AG04450 (cell line): ENCODE measurements around the gene WDR82. TPM values are rescaled to one million over a fixed set of nuclear protein-coding genes. Genes with fewer than 3 reads are reported as not detected.

Experiments
- CTCF ChIA-PET: fragments of 300-600, 350-600 bp; formaldehyde crosslinking; extraction: SDS; loops from one replicate; lab custom pipeline; 2022; ENCODE audit warnings: antibody characterized with exemption, inconsistent platforms; lab: Charles Lee
- POLR2A ChIA-PET: fragments of 350-600 bp; formaldehyde crosslinking; extraction: SDS; loops from one replicate; lab custom pipeline; 2021; ENCODE audit warnings: antibody characterized with exemption, inconsistent platforms; lab: Yijun Ruan, JAX
- DNase-seq: peaks from one replicate; pipeline ENCODE4 v3.0.0-alpha.2; 2011; ENCODE audit warnings: low read depth, low spot score
- H3K27ac ChIP-seq: one replicate; pipeline ENCODE4 v1.5.1; 2012; ENCODE audit warnings: low read depth, low read length, control low read depth
- H3K27me3 ChIP-seq: one replicate; pipeline ENCODE4 v1.6.0; 2012; ENCODE audit warnings: low read length; ENCODE audit not compliant: control insufficient read depth, insufficient read depth
- H3K4me3 ChIP-seq: 2 replicates; pipeline ENCODE4 v1.5.1; 2011; ENCODE audit warnings: mild to moderate bottlenecking, low read depth, low read length, control low read depth
- H3K9me3 ChIP-seq: 2 replicates; pipeline ENCODE4 v1.5.1; 2012; ENCODE audit warnings: low read length; ENCODE audit not compliant: control insufficient read depth, insufficient read depth
- polyA plus RNA-seq: library from polyadenylated mRNA; depleted of rRNA; stranded (reverse); fragments of >200 nt; gene quantifications from 2 replicates; pipeline ENCODE4 v1.2.3, GENCODE V29; 2011
- TF ChIP-seq, protein P1 (sequence below): IDR thresholded peaks from 2 replicates; pipeline ENCODE4 v1.5.1; 2011; ENCODE audit warnings: low read depth, low read length, control low read depth, inconsistent platforms

WDR82 gene
- polyA plus RNA-seq, 1 experiment: 77.6 TPM

DNA sequence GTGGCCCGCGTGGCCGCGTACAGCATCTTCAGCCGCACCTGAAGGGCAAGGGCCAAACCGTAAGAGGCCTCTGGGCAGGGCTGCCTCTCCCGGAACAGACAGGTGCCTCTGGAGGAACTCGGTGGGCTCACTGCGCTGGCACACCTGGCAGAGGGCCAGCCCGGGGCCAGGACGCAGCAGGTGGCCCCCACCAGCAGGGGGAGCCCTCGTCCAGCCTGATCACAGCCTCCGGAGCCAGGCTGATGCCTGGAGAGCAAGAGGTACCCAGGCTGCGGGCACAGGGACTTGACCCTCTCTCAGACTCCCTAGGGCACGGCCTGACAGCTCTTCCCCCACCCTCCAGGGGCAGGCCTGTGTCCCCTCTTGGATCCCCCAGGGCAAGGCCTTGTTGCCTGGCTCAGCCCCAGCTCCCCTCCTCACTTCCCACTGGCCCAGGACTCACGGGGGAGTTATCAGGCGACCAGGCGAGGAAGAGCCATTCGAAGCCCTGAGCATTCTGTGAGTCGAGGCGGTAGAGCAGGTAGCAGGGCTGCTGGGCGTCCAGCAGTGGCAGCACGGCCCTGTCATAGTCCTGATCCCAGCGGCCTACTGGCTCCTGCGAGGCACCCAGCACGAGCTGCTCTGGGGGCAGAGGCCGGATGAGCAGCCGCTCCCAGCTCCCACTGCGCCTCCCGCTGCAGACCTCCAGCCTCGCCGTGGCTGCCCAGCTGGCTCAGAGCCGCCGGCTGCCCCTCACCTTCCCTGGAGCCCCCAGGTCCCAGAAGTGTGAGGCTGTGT lies 46.8 kb downstream of the WDR82 start:
- ChIA-PET CTCF (interaction anchor here (0.7 to 3.8 kb wide), 14 partner anchors 9 to 184 kb away, joined by 3 to 34 read pairs (median 5); partner anchors contain the start of genes GLYCTK and WDR82), POLR2A (no interaction called here)
- Histone ChIP-seq H3K27me3 (no peaks in the 10 kb centered on the region), H3K27ac (no peak overlapping the region), H3K9me3 (no peaks in the 10 kb centered on the region; the same call in 1 of the 2 replicates), H3K4me3 (no peak overlapping the region)
- TF ChIP-seq, protein P1, sequence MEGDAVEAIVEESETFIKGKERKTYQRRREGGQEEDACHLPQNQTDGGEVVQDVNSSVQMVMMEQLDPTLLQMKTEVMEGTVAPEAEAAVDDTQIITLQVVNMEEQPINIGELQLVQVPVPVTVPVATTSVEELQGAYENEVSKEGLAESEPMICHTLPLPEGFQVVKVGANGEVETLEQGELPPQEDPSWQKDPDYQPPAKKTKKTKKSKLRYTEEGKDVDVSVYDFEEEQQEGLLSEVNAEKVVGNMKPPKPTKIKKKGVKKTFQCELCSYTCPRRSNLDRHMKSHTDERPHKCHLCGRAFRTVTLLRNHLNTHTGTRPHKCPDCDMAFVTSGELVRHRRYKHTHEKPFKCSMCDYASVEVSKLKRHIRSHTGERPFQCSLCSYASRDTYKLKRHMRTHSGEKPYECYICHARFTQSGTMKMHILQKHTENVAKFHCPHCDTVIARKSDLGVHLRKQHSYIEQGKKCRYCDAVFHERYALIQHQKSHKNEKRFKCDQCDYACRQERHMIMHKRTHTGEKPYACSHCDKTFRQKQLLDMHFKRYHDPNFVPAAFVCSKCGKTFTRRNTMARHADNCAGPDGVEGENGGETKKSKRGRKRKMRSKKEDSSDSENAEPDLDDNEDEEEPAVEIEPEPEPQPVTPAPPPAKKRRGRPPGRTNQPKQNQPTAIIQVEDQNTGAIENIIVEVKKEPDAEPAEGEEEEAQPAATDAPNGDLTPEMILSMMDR: peak; percentile 68
- no peak for DNase-seq

DNA sequence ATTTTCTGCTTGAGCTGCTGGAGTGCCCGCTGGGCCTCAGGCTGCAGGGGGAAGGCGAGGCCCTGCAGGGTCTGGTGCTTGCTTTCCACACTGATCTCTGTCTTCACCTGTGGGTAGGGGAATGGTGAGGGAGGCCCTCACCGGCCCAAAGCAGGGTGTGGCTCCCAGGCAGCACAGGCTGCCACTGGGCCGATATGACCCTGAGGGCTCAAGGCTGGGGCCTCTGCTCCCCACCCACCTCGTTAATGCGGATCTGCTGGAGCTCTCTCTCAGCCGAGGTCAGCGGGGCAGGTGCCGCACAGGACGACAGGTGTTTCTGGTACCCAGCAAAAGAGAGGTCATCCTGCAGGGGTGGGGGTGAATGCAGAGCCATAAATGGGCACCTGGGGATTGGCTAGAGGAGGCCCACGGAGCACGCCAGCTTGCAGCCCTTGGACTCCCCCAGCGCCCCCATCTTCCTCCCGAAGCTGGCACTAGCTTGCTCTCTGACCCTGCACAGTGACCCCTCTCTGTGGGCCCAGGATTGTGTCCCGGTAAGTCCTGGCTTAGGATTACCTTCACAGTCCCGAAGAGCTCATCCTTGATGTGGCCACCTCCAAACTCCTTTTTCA lies 47.5 kb downstream of the WDR82 start:
- no peaks in the 10 kb centered on the region; the same call in 1 of the 2 replicates for H3K9me3 ChIP-seq
- TF ChIP-seq, protein P1: no peak
- CTCF ChIA-PET: interaction anchor here (0.7 to 3.8 kb wide), 14 partner anchors 9 to 185 kb away, joined by 3 to 34 read pairs (median 5); partner anchors contain the start of genes GLYCTK and WDR82
- DNase-seq: no peak
- H3K4me3 ChIP-seq: no peak overlapping the region
- POLR2A ChIA-PET: no interaction called here
- H3K27me3 ChIP-seq: no peaks in the 10 kb centered on the region
- H3K27ac ChIP-seq: no peak overlapping the region

GRCh38 chr3:52230461-52230860 lies 48.0 kb downstream of the WDR82 start:
- TF ChIP-seq, protein P1: no peak
- Histone ChIP-seq H3K9me3 (no peaks in the 10 kb centered on the region; the same call in 1 of the 2 replicates), H3K4me3 (no peak overlapping the region), H3K27ac (no peak overlapping the region), H3K27me3 (no peaks in the 10 kb centered on the region)
- POLR2A ChIA-PET: no interaction called here
- no peak for DNase-seq
- CTCF ChIA-PET: interaction anchor here (0.9 to 3.8 kb wide), 8 partner anchors 8 to 109 kb away, joined by 3 to 34 read pairs (median 6); partner anchors contain the start of gene WDR82

- ChIA-PET POLR2A (no interaction called here), CTCF (interaction anchor here (0.8 kb wide), 1 partner anchor 9 kb away, joined by 4 read pairs; no protein-coding TSS in a partner anchor)
- H3K27me3 ChIP-seq: no peaks in the 10 kb centered on the region
- H3K4me3 ChIP-seq: no peak overlapping the region
- no peak overlapping the region for H3K27ac ChIP-seq
- TF ChIP-seq, protein P1: no peak
- DNase-seq: no peak
- no peaks in the 10 kb centered on the region; the same call in 1 of the 2 replicates for H3K9me3 ChIP-seq
Observed at GRCh38 chr3:52229656-52230055, 48.8 kb downstream of the WDR82 start.
